Activated naive CD8-positive, alpha-beta T cell treated with anti-CD3 and anti-CD28 coated beads, Interleukin-2, amount 50 U/mL, for 24 hours (primary cell): ENCODE measurements around the gene FCF1.
A peak's percentile ranks its signal among the peaks of the same experiment; 100 is the strongest.

Experiments
- ATAC-seq: fragments of 150-1000 bp; cut with Tn5 transposase; one replicate; pipeline ENCODE4 v1.10.0; 2021
- DNase-seq: peaks from one replicate; pipeline ENCODE4 v3.0.0; 2021
- H3K27ac Mint-ChIP-seq: one replicate; pipeline ENCODE4 v1.8.0; 2021; ENCODE audit warnings: mild to moderate bottlenecking, mixed read lengths
- H3K27me3 Mint-ChIP-seq: one replicate; pipeline ENCODE4 v1.8.0; 2021; ENCODE audit warnings: mixed read lengths
- H3K36me3 Mint-ChIP-seq: one replicate; pipeline ENCODE4 v1.8.0; 2021; ENCODE audit warnings: low read depth, mixed read lengths
- H3K4me1 Mint-ChIP-seq: one replicate; pipeline ENCODE4 v1.8.0; 2021; ENCODE audit warnings: mixed read lengths
- H3K4me3 Mint-ChIP-seq: one replicate; pipeline ENCODE4 v1.8.0; 2021; ENCODE audit warnings: mild to moderate bottlenecking, moderate library complexity, mixed read lengths
- H3K9me3 Mint-ChIP-seq: one replicate; pipeline ENCODE4 v1.8.0; 2021; ENCODE audit warnings: mixed read lengths

FCF1 gene

DNA sequence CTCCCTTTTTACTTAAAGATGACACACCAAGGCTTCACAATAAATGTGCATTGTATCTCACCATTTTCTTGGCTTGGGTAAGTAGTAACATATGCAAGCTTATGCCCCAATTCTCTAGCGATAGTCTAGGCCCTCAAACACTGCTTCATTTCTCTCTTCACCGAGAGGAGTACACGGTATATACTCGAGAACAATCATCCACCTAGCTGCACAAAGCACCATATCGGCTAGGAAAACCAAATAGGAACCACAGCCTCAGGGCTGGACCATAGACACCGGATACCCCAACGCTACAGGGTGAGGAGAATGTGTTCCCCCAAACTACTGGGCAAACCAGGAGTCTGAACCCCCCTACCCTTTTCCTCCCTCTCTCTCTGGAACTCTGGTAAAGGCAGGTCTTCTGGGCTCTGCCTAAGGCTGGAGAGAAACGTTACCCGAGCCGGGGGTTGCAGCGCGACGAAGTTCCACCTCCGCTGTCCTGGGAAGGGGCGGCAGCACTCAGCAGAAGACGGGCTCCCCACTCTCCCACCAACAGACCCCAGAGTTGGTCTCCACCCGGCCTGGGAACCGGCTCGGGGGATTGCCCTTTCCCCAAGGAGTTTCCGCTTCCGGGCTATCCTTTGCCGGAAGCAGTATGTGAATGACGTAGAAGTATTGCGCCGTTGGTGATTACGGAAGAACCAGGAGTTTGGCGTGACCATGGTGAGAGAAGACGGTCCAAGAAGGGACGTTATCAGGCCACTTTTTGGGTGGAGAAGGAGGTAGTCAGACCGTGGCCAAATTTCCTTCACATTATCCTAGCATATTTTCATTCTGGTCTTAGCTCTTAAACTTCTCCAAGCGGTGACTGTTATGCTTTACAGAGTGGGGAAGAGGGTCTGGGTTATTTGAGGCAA lies at the start of gene FCF1, which contains the start of gene AREL1:
Gene FCF1 (plus strand): TSS at position 646 of the 896 bp plus-strand sequence. CDS start 54 bp downstream, at position 700.
Gene AREL1 (minus strand): TSS at position 582 of the 896 bp plus-strand sequence. CDS start 27,465 bp downstream, outside the sequence.
- peak within 1 kb of the TSS; percentile 100 for H3K4me3 Mint-ChIP-seq
- H3K4me1 Mint-ChIP-seq: peaks cover 47% of the 10 kb centered on the region
- H3K27ac Mint-ChIP-seq: peak within 1 kb of the TSS; percentile 99
- DNase-seq: peak; percentile 83
- H3K27me3 Mint-ChIP-seq: no peaks in the 10 kb centered on the region
- H3K9me3 Mint-ChIP-seq: no peaks in the 10 kb centered on the region
- peak; percentile 99 for ATAC-seq
- H3K36me3 Mint-ChIP-seq: peaks cover 19% of the 10 kb centered on the region

DNA sequence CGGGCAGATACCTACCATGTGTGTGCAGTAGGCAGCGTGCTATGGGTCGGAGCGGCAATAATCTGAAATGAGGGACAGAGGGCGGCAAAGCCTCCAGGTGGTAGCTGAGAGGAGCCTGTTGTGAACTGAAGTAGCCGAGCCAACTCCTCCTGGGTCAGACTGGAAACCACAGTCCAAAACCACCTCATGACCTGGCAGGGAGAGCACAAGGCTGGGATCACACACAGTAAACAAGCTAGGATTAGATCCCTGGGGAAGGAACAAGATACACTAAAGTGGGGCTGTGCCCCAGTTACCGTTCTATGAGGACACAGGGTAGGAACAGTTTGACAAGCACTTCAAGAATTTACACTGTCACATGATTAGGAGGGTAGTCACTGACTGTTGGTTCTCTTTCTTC lies 49.1 kb upstream of the FCF1 start:
- peaks cover 62% of the 10 kb centered on the region for H3K36me3 Mint-ChIP-seq
- DNase-seq: no peak
- H3K4me3 Mint-ChIP-seq: no peak overlapping the region
- no peaks in the 10 kb centered on the region for H3K9me3 Mint-ChIP-seq
- no peak for ATAC-seq
- H3K27ac Mint-ChIP-seq: no peak overlapping the region
- H3K27me3 Mint-ChIP-seq: no peaks in the 10 kb centered on the region
- peaks cover 28% of the 10 kb centered on the region for H3K4me1 Mint-ChIP-seq

- Mint-ChIP-seq H3K36me3 (peaks cover 65% of the 10 kb centered on the region), H3K27me3 (no peaks in the 10 kb centered on the region), H3K9me3 (no peaks in the 10 kb centered on the region), H3K4me1 (peaks cover 30% of the 10 kb centered on the region), H3K27ac (peak overlapping the region; percentile 55), H3K4me3 (no peak overlapping the region)
- ATAC-seq (peak; percentile 57), DNase-seq (no peak)
Measured at GRCh38 chr14:74664717-74665116, 48.2 kb upstream of the FCF1 start.

- no peak for DNase-seq
- Mint-ChIP-seq H3K27me3 (no peaks in the 10 kb centered on the region), H3K4me3 (no peak overlapping the region), H3K9me3 (no peaks in the 10 kb centered on the region), H3K4me1 (peaks cover 30% of the 10 kb centered on the region), H3K36me3 (peaks cover 67% of the 10 kb centered on the region), H3K27ac (peak overlapping the region; percentile 80)
- peak; percentile 67 for ATAC-seq
Measured at GRCh38 chr14:74667758-74668157, 45.2 kb upstream of the FCF1 start.

DNA sequence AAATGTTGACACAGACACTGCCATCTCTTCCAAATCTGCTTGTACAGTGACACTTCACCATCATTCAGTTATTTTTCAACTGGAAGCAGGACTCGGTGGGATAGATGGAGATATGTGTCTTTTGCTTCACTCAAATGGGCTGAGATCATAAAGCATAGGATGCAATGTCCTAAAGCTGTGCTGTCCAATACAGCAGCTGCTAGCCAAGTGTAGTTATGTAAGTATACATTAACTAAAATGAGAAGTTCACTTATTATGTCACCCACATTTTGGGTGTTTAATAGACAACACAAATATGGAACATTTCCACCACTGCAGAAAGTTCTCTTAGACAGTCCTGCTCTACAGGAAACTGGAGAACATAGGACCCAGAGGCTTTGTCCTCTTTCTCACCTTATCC lies 43.7 kb upstream of the FCF1 start:
- H3K36me3 Mint-ChIP-seq: peaks cover 73% of the 10 kb centered on the region
- DNase-seq (no peak), ATAC-seq (no peak)
- H3K4me3 Mint-ChIP-seq: no peak overlapping the region
- H3K9me3 Mint-ChIP-seq: no peaks in the 10 kb centered on the region
- no peak overlapping the region for H3K27ac Mint-ChIP-seq
- peaks cover 25% of the 10 kb centered on the region for H3K4me1 Mint-ChIP-seq
- no peaks in the 10 kb centered on the region for H3K27me3 Mint-ChIP-seq

DNA sequence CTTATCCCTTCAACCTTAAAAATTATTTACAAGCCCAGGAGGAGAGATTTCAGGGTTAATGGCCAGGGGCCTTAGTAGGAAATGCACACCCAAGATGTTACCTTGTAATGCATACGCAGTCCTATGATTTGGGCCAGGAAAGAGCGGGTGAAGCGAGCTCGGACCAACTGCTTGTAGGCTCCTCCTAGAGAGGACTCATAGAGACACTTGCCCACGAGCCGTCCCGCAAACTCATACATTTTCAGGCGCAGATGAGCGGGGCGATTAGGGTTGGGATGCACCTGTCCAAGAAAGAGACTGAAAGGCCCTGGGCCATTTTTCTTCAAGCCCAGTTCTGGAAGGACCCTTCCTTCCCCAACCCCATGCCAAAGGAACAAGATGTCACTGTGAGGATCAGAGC lies 43.1 kb upstream of the FCF1 start:
- peaks cover 22% of the 10 kb centered on the region for H3K4me1 Mint-ChIP-seq
- DNase-seq (no peak), ATAC-seq (no peak)
- no peak overlapping the region for H3K27ac Mint-ChIP-seq
- no peaks in the 10 kb centered on the region for H3K9me3 Mint-ChIP-seq
- no peaks in the 10 kb centered on the region for H3K27me3 Mint-ChIP-seq
- no peak overlapping the region for H3K4me3 Mint-ChIP-seq
- H3K36me3 Mint-ChIP-seq: peaks cover 70% of the 10 kb centered on the region

- H3K4me3 Mint-ChIP-seq: no peak overlapping the region
- no peak overlapping the region for H3K27ac Mint-ChIP-seq
- H3K36me3 Mint-ChIP-seq: peaks cover 76% of the 10 kb centered on the region
- DNase-seq (no peak), ATAC-seq (no peak)
- H3K4me1 Mint-ChIP-seq: peaks cover 21% of the 10 kb centered on the region
- H3K9me3 Mint-ChIP-seq: no peaks in the 10 kb centered on the region
- H3K27me3 Mint-ChIP-seq: no peaks in the 10 kb centered on the region
Measured at GRCh38 chr14:74670726-74671411, 42.1 kb upstream of the FCF1 start.

GRCh38 chr14:74671789-74672188 lies 41.2 kb upstream of the FCF1 start:
- peaks cover 77% of the 10 kb centered on the region for H3K36me3 Mint-ChIP-seq
- no peak for ATAC-seq
- no peak overlapping the region for H3K27ac Mint-ChIP-seq
- no peak overlapping the region for H3K4me3 Mint-ChIP-seq
- H3K9me3 Mint-ChIP-seq: no peaks in the 10 kb centered on the region
- no peak for DNase-seq
- peaks cover 21% of the 10 kb centered on the region for H3K4me1 Mint-ChIP-seq
- no peaks in the 10 kb centered on the region for H3K27me3 Mint-ChIP-seq

- Mint-ChIP-seq H3K9me3 (no peaks in the 10 kb centered on the region), H3K4me3 (no peak overlapping the region), H3K27ac (no peak overlapping the region), H3K27me3 (no peaks in the 10 kb centered on the region), H3K36me3 (peaks cover 60% of the 10 kb centered on the region), H3K4me1 (peaks cover 3% of the 10 kb centered on the region)
- DNase-seq: no peak
- no peak for ATAC-seq
Measured at GRCh38 chr14:74673768-74674167, 39.2 kb upstream of the FCF1 start.

DNA sequence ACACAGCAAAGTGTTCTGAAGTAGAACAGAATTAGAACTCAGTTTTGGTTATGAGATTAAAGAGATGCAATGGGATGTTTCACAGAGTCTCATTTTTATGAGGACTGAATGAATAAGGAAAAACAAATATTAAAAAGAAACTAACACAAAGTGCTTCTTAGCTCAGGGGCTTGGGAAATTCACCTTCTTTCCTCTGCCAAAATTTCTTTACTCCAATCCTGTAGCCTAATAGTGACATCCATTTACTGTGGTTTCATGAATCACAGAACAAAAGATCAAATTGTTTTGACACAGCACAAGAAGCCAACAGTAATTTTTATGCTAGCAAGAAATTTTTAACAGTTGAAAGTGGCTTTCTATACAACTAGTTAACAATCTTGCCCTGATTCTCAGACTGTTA lies 37.7 kb upstream of the FCF1 start:
- ATAC-seq (no peak), DNase-seq (no peak)
- peaks cover 54% of the 10 kb centered on the region for H3K36me3 Mint-ChIP-seq
- no peaks in the 10 kb centered on the region for H3K9me3 Mint-ChIP-seq
- H3K4me3 Mint-ChIP-seq: no peak overlapping the region
- H3K27me3 Mint-ChIP-seq: no peaks in the 10 kb centered on the region
- H3K4me1 Mint-ChIP-seq: no peaks in the 10 kb centered on the region
- no peak overlapping the region for H3K27ac Mint-ChIP-seq

DNA sequence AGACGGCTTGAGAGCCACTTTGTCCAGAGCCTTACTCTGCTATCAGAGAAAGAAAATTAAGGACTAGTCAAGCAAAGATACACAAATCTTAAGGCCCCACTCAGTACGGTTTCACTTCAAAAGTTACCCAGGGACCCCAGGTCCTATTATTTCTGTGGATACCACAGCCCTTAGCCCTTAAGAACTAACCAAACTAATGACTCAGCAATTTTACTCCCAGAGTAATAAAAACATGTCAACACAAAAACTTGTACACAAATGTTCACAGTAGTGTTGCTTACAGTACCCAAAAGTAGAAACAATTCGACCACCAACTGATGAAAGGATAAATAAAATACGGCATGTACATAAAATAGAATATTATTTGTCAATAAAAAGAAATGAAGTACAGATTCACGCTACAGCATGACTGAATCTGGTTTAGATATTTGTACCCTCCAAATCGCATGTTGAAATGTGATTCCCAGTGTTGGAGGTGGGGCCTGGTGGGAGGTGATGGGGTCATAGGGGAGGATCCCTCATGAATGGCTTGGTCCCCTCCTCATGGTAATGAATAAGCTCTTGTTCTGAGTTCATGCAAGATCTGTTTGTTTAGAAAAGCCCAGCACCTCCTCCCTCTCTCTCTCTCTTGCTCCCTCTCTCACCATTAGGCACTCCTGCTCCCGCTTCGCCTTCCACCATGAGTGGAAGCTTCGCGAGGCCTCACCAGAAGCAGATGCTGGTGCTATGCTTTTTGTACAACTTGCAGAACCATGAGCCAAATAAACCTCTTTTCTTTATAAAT lies 30.6 kb upstream of the FCF1 start:
- Mint-ChIP-seq H3K27me3 (no peaks in the 10 kb centered on the region), H3K4me1 (peaks cover 22% of the 10 kb centered on the region), H3K27ac (no peak overlapping the region), H3K9me3 (no peaks in the 10 kb centered on the region), H3K36me3 (peaks cover 38% of the 10 kb centered on the region), H3K4me3 (no peak overlapping the region)
- ATAC-seq: no peak
- no peak for DNase-seq

GRCh38 chr14:74683406-74683805 lies 29.5 kb upstream of the FCF1 start:
- Mint-ChIP-seq H3K9me3 (no peaks in the 10 kb centered on the region), H3K27ac (no peak overlapping the region), H3K27me3 (no peaks in the 10 kb centered on the region), H3K36me3 (peaks cover 39% of the 10 kb centered on the region), H3K4me3 (no peak overlapping the region), H3K4me1 (peaks cover 22% of the 10 kb centered on the region)
- no peak for DNase-seq
- ATAC-seq: no peak

DNA sequence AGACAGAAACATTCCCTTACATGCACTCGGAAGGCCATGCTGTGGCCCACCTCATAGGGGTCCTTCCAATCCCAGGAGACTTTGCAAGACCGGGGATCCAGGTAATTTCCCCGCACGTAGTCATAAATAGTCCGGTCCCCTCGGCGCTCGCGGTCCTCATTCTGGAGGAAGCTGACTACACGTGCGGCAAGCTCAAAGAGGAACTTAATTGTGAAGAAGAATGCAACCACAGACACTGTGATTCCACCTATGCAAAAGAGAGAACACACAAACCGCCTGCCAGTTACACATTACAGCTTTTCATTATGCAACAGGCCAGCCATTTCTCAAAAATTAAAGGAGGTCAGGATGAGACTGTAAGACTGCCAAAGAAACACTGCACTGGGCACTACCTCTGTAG lies 28.5 kb upstream of the FCF1 start:
- ATAC-seq: peak; percentile 24
- no peak overlapping the region for H3K4me3 Mint-ChIP-seq

DNA sequence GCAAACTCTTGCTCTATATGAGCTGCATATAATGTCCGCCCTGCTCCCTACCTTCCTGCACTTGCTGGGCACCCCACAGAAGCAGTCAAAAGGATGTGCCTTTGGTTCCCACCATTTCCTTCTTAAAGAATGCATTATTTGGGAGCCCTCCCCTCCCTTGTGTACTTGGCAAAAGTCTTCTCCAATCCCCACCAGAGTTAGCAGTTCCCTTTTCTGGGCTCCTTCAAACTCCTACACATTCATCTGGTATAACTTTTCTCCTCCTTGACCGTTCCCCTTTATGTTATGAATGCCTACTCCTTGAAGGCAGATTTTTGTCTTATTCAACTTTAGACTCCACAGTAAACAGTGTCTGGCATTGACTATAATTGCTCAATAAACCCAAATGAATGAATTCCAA lies 27.9 kb upstream of the FCF1 start:
- no peak for ATAC-seq
- Mint-ChIP-seq H3K9me3 (no peaks in the 10 kb centered on the region), H3K36me3 (peaks cover 42% of the 10 kb centered on the region), H3K4me3 (no peak overlapping the region), H3K27ac (no peak overlapping the region), H3K4me1 (peaks cover 22% of the 10 kb centered on the region), H3K27me3 (no peaks in the 10 kb centered on the region)
- no peak for DNase-seq

More for the DNA sequence above, 28.5 kb upstream of the FCF1 start:
- peaks cover 22% of the 10 kb centered on the region for H3K4me1 Mint-ChIP-seq
- peaks cover 42% of the 10 kb centered on the region for H3K36me3 Mint-ChIP-seq
- no peaks in the 10 kb centered on the region for H3K9me3 Mint-ChIP-seq
- H3K27ac Mint-ChIP-seq: no peak overlapping the region
- no peaks in the 10 kb centered on the region for H3K27me3 Mint-ChIP-seq
- peak; percentile 13 for DNase-seq
